ENCODE results near the gene SMPD2.

DNA sequence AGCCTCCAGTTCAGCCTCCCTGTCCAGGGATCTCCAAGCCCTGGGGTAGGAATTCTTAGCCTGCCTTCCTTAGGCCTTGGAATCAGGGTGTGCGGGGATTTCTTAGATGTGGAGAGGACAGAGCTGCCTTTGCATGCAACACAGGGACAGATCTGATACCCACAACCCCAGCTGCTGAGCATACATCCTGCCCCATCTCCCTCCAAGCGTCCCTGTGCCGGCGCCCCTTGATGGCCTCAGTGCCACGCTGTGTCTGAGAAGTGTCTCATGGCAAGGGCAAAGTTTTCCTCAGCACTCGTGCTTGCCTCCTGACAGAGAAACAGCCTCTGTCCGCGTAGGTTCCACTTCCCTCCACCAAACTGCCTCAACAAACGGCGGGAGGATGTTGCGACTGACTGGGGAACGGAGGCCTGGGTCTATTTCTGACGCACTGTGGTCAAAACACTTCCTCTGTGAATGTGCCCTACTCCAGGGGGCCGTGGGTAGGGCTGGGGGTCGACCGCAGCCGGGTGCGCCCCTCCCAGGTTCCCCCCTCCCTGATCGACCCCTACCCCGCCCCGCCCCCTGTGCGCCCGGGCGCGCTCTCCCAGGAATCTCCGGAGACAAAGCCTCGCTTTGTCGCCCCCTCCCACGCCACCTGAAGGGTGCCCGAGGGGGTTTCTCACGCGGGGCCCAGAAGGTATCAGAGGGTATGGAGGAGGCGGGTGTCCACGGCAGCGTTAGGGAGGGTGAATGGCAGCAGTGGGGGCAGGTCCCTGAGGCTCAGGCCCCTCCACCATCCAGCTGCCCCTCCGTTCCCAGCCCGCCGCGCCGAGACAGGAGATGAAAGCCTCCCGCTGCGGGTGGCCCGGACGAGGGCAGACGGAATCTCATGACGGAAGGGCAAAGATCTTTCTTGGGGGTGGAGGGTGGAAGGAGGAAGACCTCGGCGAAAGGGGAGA is 14.2 kb downstream of the SMPD2 start:
- peak; percentile 87 for TF ChIP-seq POLR2AphosphoS5 (IDR thresholded peaks at IDR 0.05; ENCODE audit: low read depth, low read length)
- 0 out of 2 replicates have a peak, but pooled peaks have one; percentile 44 for TF ChIP-seq TAF1 (IDR thresholded peaks at IDR 0.05; ENCODE audit: borderline replicate concordance, low read depth, low read length)
- peak; percentile 90 for TF ChIP-seq POLR2A (IDR thresholded peaks at IDR 0.05; ENCODE audit: low read depth, low read length)

All from GM12892 (cell line).